HK-2 (cell line): ENCODE data around the gene DCPS.
"Not testable (repeated sequence)": the region's sequence is repeated elsewhere in the genome, so short reads cannot be mapped to it uniquely, and the experiment has no call there.

Experiments
- DNase-seq: peaks from one replicate; pipeline ENCODE4 v3.0.0-alpha.2; 2018; ENCODE audit not compliant: unreplicated experiment

DCPS gene

GRCh38 chr11:126345283-126345682, 41.4 kb downstream of the DCPS start:
- DNase-seq: no peak

DNA sequence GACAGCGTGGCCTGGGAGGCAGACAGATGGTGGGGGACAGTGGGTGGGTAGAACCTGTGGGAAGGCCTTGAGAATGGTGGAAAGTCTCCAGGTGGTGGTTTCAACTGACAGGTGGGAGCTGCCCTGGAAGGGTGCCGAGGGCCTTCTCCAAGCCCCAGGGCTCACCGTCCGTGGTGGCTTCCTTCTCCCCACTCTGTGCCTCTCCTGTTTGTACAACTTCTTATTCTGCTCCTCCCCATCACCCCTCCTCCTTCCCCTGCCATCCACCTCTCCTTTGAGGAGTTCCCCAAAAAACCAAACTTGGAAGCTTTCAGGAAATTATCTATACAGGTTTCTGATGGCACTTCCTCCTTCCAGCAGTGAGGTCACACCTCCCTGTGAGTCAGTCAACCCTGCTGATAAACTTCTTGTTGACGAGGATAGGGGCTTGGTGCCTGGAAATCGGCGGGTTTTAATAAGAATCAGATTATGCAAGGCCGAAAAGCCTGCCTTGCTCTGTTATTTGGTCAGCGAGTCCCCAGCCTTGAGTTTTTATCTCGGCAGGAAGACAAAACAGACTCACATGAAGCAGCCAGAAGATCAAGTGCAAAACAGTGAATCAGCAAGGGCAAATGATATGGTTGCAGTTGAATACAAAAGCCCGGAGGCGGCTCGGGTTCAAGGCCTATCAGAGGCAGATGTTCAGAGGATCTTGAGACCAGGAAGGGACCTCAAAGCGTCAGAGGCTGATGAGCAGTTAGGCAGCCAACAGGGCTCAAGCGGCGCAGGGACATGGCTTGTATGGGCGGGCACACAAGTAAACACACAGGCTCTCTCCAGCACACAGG, 42.1 kb downstream of the DCPS start:
- no peak for DNase-seq

- DNase-seq: no peak
These were observed 42.7 kb downstream of the DCPS start for GRCh38 chr11:126346586-126346940.

DNA sequence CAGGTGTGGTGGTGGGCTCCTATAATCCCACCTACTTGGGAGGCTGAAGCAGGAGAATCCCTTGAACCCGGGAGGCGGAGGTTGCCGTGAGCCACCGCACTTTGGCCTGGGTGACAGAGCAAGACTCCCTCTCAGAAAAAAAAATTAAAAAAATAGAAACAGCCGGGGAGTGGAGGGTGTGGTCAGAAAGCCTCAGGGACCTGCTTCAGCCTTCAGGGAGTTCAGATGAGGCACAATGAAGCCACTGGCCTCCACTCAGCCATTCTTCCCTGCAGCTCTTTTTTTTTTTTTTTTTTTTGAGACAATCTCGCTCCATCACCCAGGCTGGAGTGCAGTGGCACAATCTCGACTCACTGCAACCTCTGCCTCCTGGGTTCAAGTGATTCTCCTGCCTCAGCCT, 43.1 kb downstream of the DCPS start:
- DNase-seq: not testable (repeated sequence)

DNA sequence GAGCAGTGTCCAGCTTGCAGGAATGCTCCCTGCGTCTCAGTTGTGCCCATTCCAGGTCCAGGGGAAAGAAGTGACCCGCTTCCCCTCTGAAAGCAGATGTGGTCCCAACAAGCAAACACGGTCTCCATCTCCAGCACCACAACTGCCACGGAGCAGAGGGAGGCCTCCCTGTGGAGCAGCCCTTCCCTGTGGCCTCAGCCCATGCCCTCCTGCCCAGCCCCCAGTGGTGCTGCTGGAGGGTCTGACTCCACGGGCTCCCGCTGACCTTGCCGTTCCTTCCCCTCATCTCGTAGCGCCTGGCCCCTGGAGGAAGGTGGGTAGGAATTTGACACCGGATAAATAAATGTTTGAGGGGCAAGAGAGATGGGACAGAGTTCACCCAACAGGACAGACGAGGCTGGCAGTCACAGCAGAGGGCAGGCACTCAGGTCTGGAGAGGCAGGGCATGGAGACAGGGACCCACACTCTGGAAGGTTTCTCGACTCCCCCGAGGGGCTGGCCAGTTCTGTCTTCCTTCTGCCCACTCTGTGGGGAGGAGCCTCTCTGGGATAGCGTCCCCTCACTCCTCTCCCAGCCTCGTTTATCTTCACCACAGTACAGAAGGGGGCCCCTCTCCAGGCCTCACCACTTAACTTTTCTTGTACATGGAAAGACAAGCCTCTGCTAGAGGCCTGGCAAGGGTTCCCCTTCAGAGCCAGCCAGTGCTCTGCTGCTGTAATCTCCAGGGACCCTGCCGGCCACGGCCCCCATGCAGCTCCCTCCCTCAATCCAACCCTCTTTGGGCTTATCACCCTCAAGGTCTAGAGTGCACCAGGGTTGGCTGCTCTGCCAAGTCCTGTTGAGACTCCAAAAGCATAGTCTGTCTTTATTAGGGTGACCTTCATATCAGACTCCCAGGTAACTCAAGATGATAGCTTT, 44.1 kb downstream of the DCPS start:
- DNase-seq: no peak

GRCh38 chr11:126348806-126349582, 45.1 kb downstream of the DCPS start:
- no peak for DNase-seq

- no peak for DNase-seq
These were observed 47.0 kb downstream of the DCPS start for GRCh38 chr11:126350836-126351235.

DNA sequence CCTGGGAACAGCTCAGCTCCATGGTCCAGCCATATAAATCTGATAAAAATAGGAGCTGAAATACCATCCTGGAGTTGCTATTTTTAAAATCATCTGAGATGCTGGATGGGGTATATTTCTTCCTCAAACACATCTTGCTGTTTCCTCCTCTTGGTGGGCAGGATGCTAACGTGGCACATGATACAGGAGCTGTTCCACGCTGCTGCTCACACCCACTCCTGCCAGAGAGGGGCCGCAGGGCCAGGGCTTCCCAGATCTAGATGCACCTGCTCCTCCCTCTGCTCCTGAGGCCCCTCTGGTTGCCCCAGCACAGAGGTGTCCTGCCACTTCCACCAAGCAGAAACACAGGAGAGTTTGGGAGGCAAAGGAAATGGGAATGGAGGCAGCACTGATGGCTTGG, 48.3 kb downstream of the DCPS start:
- no peak for DNase-seq

- DNase-seq: no peak
These were observed 49.3 kb downstream of the DCPS start for GRCh38 chr11:126352934-126353801.

DNA sequence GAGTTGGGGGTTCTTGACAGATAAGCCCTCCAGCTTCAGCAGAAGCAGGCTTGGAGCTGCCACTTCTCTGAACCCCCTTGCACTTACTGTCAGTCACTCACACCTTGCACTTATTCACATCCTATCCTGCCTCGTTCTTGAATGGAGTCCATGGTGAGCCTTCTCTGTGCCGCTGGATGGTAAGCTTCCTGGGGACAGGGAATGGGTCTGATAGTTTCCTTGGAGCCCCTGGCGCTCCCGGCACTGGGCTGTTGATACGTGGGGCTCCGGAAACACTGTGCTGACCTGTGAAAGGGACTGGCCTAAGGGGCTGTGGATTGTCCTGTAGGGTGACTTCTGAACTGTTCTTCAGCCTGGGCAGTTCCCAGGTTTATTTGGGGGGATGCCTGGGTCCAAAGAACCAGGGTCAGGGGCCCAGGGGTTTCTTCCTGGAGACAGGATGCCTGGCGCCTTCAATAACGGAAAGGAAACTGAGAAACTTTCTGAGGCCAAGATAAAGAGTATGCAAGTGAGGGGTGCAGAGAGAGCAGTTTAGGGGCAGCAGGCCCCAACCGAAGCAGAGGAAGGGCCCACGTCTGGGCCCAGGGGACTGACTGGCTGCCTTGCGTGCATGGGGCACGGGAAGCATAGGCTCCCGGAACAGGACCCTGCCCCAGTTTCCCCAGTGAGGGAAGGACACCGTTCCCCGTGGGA, 50.9 kb downstream of the DCPS start:
- no peak for DNase-seq

DNA sequence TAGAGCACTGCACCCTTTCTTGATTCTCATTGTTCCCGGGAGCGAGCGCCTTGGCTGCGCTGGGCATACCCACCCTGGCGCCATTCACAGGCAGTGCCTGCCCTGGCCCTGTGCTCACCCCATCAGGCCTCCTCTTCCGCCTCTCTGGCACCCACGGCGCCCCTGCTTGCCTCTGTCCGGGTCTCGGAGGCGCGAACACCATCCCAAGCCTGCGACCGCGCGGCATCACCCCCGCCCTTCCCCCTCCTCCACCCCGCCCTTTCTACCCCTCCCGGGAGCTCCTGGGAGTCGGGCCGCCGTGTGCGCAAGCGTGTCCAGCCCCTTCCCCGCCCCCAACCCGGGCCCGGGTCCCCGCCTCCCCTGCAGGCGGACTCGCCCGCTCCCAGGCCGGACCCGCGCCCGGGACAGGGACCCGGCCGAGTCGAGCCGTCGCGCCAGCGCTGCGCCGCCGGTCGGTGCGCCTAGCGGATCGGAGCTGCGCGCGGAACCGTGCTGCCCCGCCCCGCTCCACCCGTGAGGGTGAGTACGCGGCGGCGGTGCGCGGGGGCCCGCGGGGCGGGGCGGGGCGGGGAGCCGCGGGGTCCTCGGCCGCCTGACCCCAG, 51.6 kb downstream of the DCPS start, which contains the start of gene ST3GAL4:
Gene ST3GAL4, plus strand, starts transcription at position 363 of the 602 bp plus-strand sequence. CDS start 50,470 bp downstream, outside the sequence.
- peak; percentile 71 for DNase-seq

- DNase-seq: peak; percentile 23
These were observed 52.4 kb downstream of the DCPS start for GRCh38 chr11:126355926-126356897.

- DNase-seq: no peak
These were observed 53.4 kb downstream of the DCPS start for GRCh38 chr11:126357055-126357962.

DNA sequence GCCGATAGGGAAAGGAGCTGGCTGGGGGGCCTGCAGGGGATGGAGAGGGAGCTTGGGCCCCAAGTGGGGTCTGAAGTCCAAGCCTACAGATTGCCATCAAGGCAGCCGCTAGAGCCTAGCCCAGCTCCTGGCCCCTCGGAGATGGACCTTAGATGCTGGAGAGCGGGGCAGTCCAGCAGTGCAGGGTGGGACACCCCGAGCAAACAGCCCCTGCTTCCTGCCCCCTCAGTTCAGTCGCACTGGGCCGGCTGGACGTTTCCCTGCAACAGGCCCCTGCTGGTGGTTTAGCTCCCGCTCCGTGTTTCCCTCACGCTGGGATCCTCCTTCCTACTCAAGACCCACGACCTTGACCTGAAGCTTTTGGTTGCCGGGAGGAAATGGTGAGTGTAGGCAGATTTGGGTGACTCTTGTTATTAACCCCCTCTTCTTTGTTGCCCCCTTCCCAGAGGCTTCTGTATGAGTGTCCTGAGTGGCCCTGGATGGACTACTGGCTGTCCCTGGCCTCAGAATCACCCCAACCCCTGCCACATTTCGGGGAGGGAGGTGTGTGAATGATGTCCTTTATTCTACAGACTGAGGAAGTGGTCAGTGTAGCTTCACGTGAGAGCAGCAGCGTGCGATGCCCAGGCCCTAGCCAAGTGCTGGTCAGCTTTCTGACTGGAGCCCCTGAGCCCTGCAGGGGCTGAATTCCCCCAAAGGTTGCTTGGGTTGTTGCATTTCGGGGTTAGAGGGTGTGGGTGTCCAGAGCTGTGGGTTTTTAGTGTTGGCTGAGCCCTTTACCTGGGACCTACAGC, 54.3 kb downstream of the DCPS start:
- no peak for DNase-seq

DNA sequence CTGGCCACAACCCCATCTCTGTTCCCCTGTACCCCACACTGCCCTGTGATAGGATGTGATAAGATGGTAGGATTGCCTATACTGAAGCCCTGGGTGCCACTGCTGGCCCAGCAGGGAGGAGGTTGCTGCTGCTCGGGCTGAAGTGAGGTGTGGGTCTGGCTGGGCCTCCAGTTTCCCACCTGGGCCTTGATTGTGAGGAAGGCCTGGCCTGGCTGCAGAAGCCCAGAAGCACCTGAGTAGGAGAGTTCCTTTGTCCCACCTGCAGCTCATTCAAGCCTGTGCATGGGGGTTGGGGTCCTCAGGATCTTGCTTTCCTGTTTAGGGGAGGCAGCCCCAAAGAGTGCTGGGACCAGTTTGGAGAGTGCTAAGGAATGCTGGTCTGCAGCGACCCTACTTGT, 54.9 kb downstream of the DCPS start:
- no peak for DNase-seq

- no peak for DNase-seq
These were observed 55.7 kb downstream of the DCPS start for GRCh38 chr11:126359431-126360048.
